Measurements from ENCODE around the gene IL1RAPL1.

- TF ChIP-seq CTCF (IDR thresholded peaks at IDR 0.05) (no peak), EP300 (IDR thresholded peaks at IDR 0.05) (no peak), CEBPB (IDR thresholded peaks at IDR 0.05) (no peak), POLR2A (IDR thresholded peaks at IDR 0.05; ENCODE audit: low read length) (no peak), BHLHE40 (IDR thresholded peaks at IDR 0.05; ENCODE audit: low read depth, low read length) (no peak), SMC3 (IDR thresholded peaks at IDR 0.05) (no peak), JUN (IDR thresholded peaks at IDR 0.05) (no peak), MAX (IDR thresholded peaks at IDR 0.05) (no peak), USF2 (IDR thresholded peaks at IDR 0.05) (no peak), JUNB (IDR thresholded peaks at IDR 0.05) (no peak)
These were observed 810.3 kb downstream of the IL1RAPL1 start for GRCh38 chrX:29397506-29397905.
